Fibroblast of the conjunctiva (primary cell): Measurements from ENCODE around the gene SLC6A7.

ENCODE experiments used
- DNase-seq: peaks from one replicate; pipeline ENCODE4 v3.0.0-alpha.2; 2010; ENCODE audit warnings: low read depth

Gene SLC6A7

DNA sequence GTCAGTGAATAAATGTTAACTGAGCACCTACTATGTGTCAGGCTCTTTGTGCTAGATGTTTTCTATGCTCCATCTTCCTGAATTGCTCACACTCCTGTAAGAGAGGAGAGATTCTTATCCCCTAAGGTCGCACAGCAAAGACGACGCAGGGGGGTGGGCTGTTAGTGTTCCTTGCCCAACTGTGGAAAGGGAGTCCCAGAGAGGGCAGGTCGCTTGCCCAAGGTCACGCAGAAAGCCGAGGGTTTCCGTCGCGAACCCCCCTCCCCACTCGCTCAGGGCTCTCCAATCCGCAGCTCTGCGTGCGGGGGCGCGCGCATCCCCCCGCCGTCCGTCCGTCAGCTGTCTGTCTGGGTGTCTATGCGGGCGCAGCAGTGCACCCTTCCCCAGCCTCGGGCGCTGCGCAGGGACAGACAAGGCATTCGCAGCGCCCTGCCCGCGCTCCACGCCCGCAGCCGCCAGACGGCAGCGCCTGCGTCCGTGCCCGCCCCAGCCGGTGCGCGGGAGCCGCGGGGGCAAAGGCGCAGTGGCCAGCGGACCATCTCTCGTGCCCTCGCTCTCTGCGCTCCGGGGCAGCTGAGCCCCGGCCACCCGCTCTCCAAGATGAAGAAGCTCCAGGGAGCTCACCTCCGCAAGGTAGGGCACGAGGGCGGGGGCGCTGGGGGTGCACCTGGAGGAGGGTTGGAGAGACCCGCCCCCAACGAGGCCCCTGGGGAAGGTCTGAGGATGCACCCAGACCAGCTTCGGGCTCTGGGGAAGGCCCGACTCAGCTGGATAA is at the start of gene SLC6A7:
TSS of gene SLC6A7 (plus strand) at position 335 of the 775 bp plus-strand sequence. CDS start at position 601, 266 bp downstream.
- DNase-seq: no peak

GRCh38 chr5:150140830-150141229 is 49.0 kb upstream of the SLC6A7 start:
- no peak for DNase-seq

- no peak for DNase-seq
Observed at GRCh38 chr5:150141544-150142184, 48.2 kb upstream of the SLC6A7 start.

GRCh38 chr5:150142185-150142958 is 47.5 kb upstream of the SLC6A7 start:
- no peak for DNase-seq

- DNase-seq: peak; percentile 92
Observed at GRCh38 chr5:150142959-150143349, 46.9 kb upstream of the SLC6A7 start.

- DNase-seq: peak; percentile 91
Observed at GRCh38 chr5:150143350-150144245, 46.3 kb upstream of the SLC6A7 start.

- peak; percentile 69 for DNase-seq
Observed at GRCh38 chr5:150144246-150144801, 45.5 kb upstream of the SLC6A7 start.

DNA sequence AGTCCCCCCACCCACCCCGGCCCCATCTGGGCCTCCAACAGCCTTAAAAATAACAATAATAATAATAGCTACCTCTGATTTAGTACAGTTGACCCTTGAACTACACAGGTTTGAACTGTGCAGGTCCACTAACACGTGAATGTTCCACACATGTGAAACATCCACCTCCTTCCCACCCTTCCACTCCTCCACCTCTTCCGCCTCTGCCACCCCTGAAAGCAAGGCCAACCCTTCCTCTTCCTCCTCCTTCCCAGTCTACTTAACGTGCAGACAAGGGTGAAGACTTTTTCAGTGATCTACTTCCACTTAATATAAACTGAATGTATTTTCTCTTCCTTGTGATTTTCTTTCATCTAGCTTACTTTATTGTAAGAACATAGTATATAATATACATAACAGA is 45.0 kb upstream of the SLC6A7 start:
- no peak for DNase-seq

GRCh38 chr5:150146235-150146634 is 43.6 kb upstream of the SLC6A7 start:
- no peak for DNase-seq

- no peak for DNase-seq
Observed at GRCh38 chr5:150146862-150147601, 42.8 kb upstream of the SLC6A7 start.

GRCh38 chr5:150147670-150148069 is 42.2 kb upstream of the SLC6A7 start:
- DNase-seq: no peak

DNA sequence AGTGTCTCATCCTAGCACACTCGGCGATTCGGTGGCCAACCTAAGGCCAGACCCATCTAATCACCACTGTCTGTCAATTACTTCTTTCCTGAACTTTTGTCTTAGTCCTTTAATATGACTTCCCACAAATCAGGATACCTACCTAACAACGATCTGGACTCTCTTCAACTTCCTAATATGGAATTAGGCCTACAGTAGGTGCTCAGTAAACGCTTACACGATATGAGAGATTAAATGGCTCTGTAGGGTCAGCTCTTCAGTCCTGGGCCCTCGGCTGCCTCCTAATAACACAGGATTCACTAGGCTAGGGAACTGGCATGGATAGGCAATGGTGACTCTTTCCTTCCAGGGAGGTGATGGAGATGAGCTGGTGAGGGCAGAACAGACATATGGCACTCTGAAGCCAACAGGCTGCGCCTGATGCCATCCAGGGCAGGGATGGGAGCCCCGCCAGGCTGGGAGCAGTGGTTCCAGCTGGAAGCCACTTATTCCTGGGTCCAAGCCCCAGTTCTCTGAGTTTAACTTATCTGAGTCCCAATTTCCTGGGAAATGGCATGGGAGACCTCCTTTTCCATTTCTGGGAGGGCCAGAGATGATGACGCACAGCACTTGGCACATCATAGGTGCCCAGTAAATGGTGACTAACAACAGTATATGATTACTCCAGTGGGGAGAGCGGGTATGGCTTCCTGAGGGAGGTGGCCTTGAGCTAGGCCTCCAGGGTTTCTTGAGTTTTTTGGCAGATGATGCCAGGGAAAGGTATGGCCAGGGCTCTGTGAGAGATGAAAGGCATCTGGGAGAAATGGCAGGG is 41.5 kb upstream of the SLC6A7 start:
- no peak for DNase-seq

DNA sequence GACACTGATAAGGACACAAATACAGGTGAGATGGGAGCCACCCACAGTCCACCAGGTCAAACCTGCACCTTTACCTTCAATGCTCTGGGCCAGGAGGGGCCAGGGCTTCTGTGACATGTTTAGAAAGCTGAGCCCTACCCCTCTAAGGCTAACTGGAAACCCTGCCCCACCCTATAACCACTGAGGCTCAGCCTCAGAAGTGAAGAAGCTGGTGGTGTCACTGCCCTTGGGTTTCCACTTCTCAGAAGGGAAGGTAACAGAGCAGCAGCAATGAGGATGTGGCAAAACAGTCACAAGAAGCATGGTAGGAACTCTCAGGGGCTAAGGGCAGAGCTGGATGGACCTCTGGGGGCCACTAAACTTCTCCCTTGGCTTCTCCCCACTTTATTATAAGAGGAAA is 40.2 kb upstream of the SLC6A7 start:
- no peak for DNase-seq

DNA sequence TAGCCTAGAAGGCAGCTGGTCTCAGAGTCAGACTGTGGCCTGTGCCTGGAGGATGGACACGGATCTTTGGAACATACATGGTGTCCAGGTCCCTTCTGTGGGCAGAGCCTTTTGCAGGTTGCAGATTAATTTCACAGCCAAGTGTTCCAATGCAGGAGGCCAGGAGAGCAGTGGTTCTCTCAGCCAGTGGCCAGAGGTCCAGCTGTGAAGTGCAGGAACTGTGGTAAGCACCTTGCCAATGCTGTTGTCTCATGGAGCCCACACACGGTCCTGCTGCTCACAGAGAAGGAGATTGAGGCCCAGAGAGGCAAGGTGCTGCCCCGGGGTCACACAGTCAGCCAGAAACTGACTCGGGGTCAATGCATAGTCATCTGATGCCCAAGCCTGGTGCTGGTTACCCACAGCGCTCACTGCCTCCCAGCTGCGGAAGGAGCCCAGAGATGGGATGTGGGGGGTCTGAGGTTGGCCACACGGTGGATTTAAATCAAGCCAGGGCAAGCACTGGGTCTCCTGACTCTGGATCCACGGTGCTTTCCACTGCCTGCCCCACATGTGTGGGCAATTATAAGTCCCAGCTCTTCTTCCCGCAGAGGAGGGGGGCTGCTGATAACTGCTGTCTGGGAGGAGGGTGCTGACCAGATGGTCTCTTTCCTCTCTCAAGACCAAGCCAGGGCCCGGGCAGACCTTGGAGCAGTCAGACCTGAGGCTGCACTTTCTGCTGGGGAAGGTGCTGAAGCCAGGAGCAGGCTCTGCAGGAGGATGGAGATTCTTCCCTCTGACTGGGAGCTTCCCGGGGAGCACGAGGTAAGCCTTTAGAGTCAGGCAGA is 37.0 kb upstream of the SLC6A7 start:
- no peak for DNase-seq

GRCh38 chr5:150153483-150153882 is 36.4 kb upstream of the SLC6A7 start:
- no peak for DNase-seq

DNA sequence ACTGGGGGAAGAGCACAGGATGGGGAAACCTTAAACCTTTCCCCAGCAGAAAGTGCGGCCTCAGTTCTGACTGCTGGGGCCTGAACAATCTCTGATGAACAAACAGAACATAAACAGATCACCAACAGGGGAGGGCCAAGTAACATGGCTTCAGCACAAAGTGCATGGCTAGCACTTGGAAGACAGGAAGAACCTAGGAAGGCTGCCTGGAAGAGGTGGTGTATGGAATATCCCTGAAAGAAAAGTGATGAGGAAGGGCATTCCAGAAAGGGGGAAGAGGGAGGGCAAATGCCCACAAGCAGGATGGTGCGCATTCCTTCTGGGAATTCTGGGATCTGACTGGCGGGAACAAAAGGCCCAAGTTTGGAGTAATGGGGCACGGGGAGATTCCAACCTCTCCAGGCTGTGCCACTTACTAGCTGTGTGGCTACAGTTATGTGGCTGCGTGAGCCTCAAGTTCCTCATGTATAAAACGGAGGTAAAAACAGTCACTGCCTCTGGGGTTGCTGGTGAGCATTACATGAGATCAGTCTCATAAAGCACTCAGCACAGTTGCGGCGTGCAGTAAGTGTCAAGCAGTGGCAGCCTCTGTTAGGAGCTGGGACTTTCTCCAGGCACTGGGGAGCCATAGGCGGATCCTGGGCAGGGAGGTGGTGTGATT is 35.8 kb upstream of the SLC6A7 start:
- DNase-seq: no peak

GRCh38 chr5:150154618-150155128 is 35.2 kb upstream of the SLC6A7 start:
- no peak for DNase-seq
